ENCODE measurements around the gene ABHD6. TPM values are rescaled to one million over a fixed set of nuclear protein-coding genes. Genes with fewer than 3 reads are reported as not detected.

Gene ABHD6
- total RNA-seq, 1 donor from 2014 or later = 2.9 TPM

DNA sequence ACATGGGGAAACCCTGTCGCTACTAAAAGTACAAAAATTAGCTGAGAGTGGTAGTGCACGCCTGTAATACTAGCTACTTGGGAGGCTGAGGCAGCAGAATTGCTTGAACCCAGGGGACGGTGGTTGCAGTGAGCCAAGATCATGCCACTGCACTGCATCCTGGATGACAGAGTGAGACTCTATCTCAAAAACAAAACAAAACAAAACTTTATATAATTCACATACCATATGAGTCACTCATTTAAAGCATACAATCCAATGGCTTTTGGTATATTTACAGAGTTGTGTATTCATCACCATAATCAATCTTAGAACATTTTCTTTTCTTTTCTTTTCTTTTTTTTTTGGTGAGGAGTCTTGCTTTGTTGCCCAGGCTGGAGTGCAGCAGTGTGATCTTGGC lies 103.8 kb downstream of the ABHD6 start:
- no peak for DNase-seq (ENCODE audit: low spot score)

DNA sequence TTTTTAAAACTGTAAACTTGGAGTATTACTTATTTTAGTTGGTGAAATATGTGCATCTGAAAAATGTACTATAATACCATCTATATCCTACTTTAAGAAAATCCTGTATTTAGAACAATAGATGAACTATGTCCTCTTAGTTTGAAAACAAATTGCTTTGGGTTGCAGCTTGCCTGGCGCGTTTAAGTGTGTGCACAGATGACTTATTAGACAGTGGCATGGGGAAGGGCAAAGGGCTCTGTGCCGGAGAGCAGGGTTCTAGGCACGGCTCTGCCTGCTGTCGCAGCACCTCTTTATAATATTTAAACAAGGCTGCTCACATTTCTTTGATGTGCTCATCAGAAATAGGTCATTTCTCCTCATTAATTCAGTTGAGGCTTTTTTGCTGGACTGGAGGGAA lies 105.1 kb downstream of the ABHD6 start:
- DNase-seq (ENCODE audit: low spot score) = no peak

Other genes with a start within 250 kb of the ABHD6 start
- 183 TPM for gene FLNB, start 229.4 kb upstream of the ABHD6 start, total RNA-seq (ENCODE audit: insufficient read depth, low replicate concordance)
- gene DNASE1L3, start 26.8 kb upstream of the ABHD6 start, total RNA-seq (ENCODE audit: insufficient read depth, low replicate concordance) = 1.9 TPM
- gene RPP14, start 68.5 kb downstream of the ABHD6 start, total RNA-seq (ENCODE audit: insufficient read depth, low replicate concordance) = 10.4 TPM
- gene HTD2, start 68.7 kb downstream of the ABHD6 start, total RNA-seq (ENCODE audit: insufficient read depth, low replicate concordance) = 1.7 TPM
- gene PXK, start 95.1 kb downstream of the ABHD6 start, total RNA-seq (ENCODE audit: insufficient read depth, low replicate concordance) = 47.9 TPM
- 77.8 TPM for gene PDHB, start 196.0 kb downstream of the ABHD6 start, total RNA-seq (ENCODE audit: insufficient read depth, low replicate concordance)